ENCODE data around the gene PSRC1. TPM values are rescaled to one million over a fixed set of nuclear protein-coding genes. Genes with fewer than 3 reads are reported as not detected.

The PSRC1 gene
- total RNA-seq, 1 donor from 2014 or later = 67.9 TPM

GRCh38 chr1:109239409-109240068 lies 43.4 kb downstream of the PSRC1 start:
- H3K4me3 ChIP-seq (ENCODE audit: low read depth, low read length) = no peak overlapping the region
- peak; percentile 78 for TF ChIP-seq CTCF (conservative IDR thresholded peaks at IDR 0.05; ENCODE audit: low read depth, low read length)
- no peak for DNase-seq (ENCODE audit: low read depth)

GRCh38 chr1:109239047-109239408 lies 43.9 kb downstream of the PSRC1 start:
- TF ChIP-seq CTCF (conservative IDR thresholded peaks at IDR 0.05; ENCODE audit: low read depth, low read length) = no peak
- no peak for DNase-seq (ENCODE audit: low read depth)
- H3K4me3 ChIP-seq (ENCODE audit: low read depth, low read length) = no peak overlapping the region

- H3K4me3 ChIP-seq (ENCODE audit: low read depth, low read length) = no peak overlapping the region
- DNase-seq (ENCODE audit: low read depth) = no peak
- TF ChIP-seq CTCF (conservative IDR thresholded peaks at IDR 0.05; ENCODE audit: low read depth, low read length) = no peak
Measured at GRCh38 chr1:109238382-109238781, 44.6 kb downstream of the PSRC1 start.

- TF ChIP-seq CTCF (conservative IDR thresholded peaks at IDR 0.05; ENCODE audit: low read depth, low read length) = no peak
- H3K4me3 ChIP-seq (ENCODE audit: low read depth, low read length) = no peak overlapping the region
- no peak for DNase-seq (ENCODE audit: low read depth)
Measured at GRCh38 chr1:109237512-109237911, 45.4 kb downstream of the PSRC1 start.

- no peak overlapping the region for H3K4me3 ChIP-seq (ENCODE audit: low read depth, low read length)
- no peak for TF ChIP-seq CTCF (conservative IDR thresholded peaks at IDR 0.05; ENCODE audit: low read depth, low read length)
- no peak for DNase-seq (ENCODE audit: low read depth)
Measured at GRCh38 chr1:109235137-109235536, 47.8 kb downstream of the PSRC1 start.

GRCh38 chr1:109231066-109231465 lies 51.9 kb downstream of the PSRC1 start:
- no peak for DNase-seq (ENCODE audit: low read depth)
- TF ChIP-seq CTCF (conservative IDR thresholded peaks at IDR 0.05; ENCODE audit: low read depth, low read length) = no peak
- H3K4me3 ChIP-seq (ENCODE audit: low read depth, low read length) = no peak overlapping the region

Other genes with a start within 250 kb of the PSRC1 start
- 8.0 and 10.3 TPM in 2 replicates for gene WDR47, start 241.0 kb downstream of the PSRC1 start, total RNA-seq
- 33.6 and 44.5 TPM in 2 replicates for gene TAF13, start 207.1 kb downstream of the PSRC1 start, total RNA-seq
- gene TMEM167B, start 192.4 kb downstream of the PSRC1 start, total RNA-seq = 12.5 and 13.1 TPM in 2 replicates
- 0.29 TPM in 1 of 2 replicates, not detected in the other for gene ELAPOR1, start 169.0 kb downstream of the PSRC1 start, total RNA-seq
- gene SARS1, start 69.2 kb downstream of the PSRC1 start, total RNA-seq = 153 and 177 TPM in 2 replicates
- 8.2 and 14.2 TPM in 2 replicates for gene CELSR2, start 33.6 kb downstream of the PSRC1 start, total RNA-seq
- gene MYBPHL, start 23.9 kb upstream of the PSRC1 start, total RNA-seq = not detected in 2 replicates
- 38.3 and 41.9 TPM in 2 replicates for gene SORT1, start 114.8 kb upstream of the PSRC1 start, total RNA-seq
- gene PSMA5, start 143.3 kb upstream of the PSRC1 start, total RNA-seq = 67.5 and 79.9 TPM in 2 replicates
- gene SYPL2, start 183.4 kb upstream of the PSRC1 start, total RNA-seq = 0.12 TPM in 1 of 2 replicates, not detected in the other
- gene ATXN7L2, start 200.8 kb upstream of the PSRC1 start, total RNA-seq = 7.4 and 7.7 TPM in 2 replicates
- 3.6 and 4.0 TPM in 2 replicates for gene CYB561D1, start 210.9 kb upstream of the PSRC1 start, total RNA-seq
- gene AMIGO1, start 226.6 kb upstream of the PSRC1 start, total RNA-seq = 0.87 and 0.92 TPM in 2 replicates